ENCODE measurements around the gene NUP54. TPM values are rescaled to one million over a fixed set of nuclear protein-coding genes. Genes with fewer than 3 reads are reported as not detected.

The NUP54 gene
- total and polyA plus RNA-seq, 2 of the 8 experiments (the other 6 are each of a cell fraction or from before 2014, with no cell fraction given) = 51.4 to 103 TPM

DNA sequence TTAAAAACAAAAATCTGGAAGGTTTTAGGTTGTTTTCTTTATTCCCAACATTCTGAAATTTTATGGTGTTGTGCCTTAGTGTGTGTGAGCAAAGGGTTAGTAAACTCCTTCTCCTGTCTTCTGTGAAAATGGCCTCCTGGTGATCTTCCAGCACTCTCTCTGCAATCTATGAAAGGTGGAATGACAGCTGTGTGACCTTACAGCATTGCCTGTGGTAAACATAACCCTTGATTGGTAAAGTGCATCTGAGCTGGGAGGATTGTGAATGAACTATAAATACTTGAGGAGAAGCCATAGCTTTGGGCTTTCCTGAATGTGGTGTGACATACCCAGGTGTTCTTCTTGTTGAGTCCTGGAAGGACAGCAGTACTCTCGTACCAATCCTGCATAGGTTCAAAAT, 63.7 kb downstream of the NUP54 start (continued):
- no peak for TF ChIP-seq BRCA1 (IDR thresholded peaks at IDR 0.05; ENCODE audit: low read depth, low read length)

All from H1 (cell line).